ENCODE data around the gene CSK.

The CSK gene

GRCh38 chr15:74807282-74807681, 25.4 kb downstream of the CSK start:
- Histone ChIP-seq H3K36me3 (ENCODE audit: control insufficient read depth, insufficient read depth, low read length) (no peaks in the 10 kb centered on the region), H3K4me2 (ENCODE audit: low read length) (no peak overlapping the region), H3K9me3 (ENCODE audit: control insufficient read depth, low read length) (no peaks in the 10 kb centered on the region), H3K4me3 (ENCODE audit: low read depth, low read length) (no peak overlapping the region), H2AFZ (no peak overlapping the region), H3K79me2 (no peaks in the 10 kb centered on the region), H3K9ac (no peak overlapping the region), H3K27ac (no peak overlapping the region), H3K27me3 (ENCODE audit: control insufficient read depth, insufficient read depth, low read length) (no peaks in the 10 kb centered on the region), H3K4me1 (no peaks in the 10 kb centered on the region)
- TF ChIP-seq, protein P1, sequence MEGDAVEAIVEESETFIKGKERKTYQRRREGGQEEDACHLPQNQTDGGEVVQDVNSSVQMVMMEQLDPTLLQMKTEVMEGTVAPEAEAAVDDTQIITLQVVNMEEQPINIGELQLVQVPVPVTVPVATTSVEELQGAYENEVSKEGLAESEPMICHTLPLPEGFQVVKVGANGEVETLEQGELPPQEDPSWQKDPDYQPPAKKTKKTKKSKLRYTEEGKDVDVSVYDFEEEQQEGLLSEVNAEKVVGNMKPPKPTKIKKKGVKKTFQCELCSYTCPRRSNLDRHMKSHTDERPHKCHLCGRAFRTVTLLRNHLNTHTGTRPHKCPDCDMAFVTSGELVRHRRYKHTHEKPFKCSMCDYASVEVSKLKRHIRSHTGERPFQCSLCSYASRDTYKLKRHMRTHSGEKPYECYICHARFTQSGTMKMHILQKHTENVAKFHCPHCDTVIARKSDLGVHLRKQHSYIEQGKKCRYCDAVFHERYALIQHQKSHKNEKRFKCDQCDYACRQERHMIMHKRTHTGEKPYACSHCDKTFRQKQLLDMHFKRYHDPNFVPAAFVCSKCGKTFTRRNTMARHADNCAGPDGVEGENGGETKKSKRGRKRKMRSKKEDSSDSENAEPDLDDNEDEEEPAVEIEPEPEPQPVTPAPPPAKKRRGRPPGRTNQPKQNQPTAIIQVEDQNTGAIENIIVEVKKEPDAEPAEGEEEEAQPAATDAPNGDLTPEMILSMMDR (IDR thresholded peaks at IDR 0.05): no peak

GRCh38 chr15:74808078-74808839, 26.4 kb downstream of the CSK start:
- TF ChIP-seq, protein P1 (IDR thresholded peaks at IDR 0.05): no peak
- H3K4me2 ChIP-seq (ENCODE audit: low read length): no peak overlapping the region
- no peaks in the 10 kb centered on the region for H3K79me2 ChIP-seq
- H3K27me3 ChIP-seq (ENCODE audit: control insufficient read depth, insufficient read depth, low read length): no peaks in the 10 kb centered on the region
- H3K9me3 ChIP-seq (ENCODE audit: control insufficient read depth, low read length): no peaks in the 10 kb centered on the region
- H3K36me3 ChIP-seq (ENCODE audit: control insufficient read depth, insufficient read depth, low read length): no peaks in the 10 kb centered on the region
- H2AFZ ChIP-seq: no peak overlapping the region
- H3K4me1 ChIP-seq: no peaks in the 10 kb centered on the region
- H3K27ac ChIP-seq: no peak overlapping the region
- no peak overlapping the region for H3K4me3 ChIP-seq (ENCODE audit: low read depth, low read length)
- H3K9ac ChIP-seq: no peak overlapping the region

DNA sequence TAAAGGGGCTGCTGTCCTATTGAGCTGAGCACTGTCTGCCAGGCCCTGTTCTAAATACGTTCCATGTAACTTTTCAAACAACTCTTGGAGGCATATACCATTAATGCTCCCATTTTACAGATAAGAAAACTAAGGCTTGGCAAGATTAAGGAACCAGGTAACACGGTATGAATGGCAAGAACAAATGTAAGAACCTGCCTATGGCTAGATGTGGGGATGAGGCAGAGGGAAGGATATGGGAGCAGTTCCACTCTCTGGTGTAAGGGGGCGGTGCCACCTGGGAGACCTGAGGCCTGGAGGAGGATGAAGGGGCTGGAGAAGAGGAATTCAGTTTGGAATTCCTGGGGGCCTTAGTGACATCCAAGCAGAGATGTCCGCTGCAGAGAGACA, 27.0 kb downstream of the CSK start:
- Histone ChIP-seq H3K4me1 (no peaks in the 10 kb centered on the region), H3K36me3 (ENCODE audit: control insufficient read depth, insufficient read depth, low read length) (no peaks in the 10 kb centered on the region), H3K4me3 (ENCODE audit: low read depth, low read length) (no peak overlapping the region), H2AFZ (no peak overlapping the region), H3K9me3 (ENCODE audit: control insufficient read depth, low read length) (no peaks in the 10 kb centered on the region), H3K4me2 (ENCODE audit: low read length) (no peak overlapping the region), H3K9ac (no peak overlapping the region), H3K27me3 (ENCODE audit: control insufficient read depth, insufficient read depth, low read length) (no peaks in the 10 kb centered on the region), H3K27ac (no peak overlapping the region), H3K79me2 (no peaks in the 10 kb centered on the region)
- TF ChIP-seq, protein P1 (IDR thresholded peaks at IDR 0.05): no peak

- Histone ChIP-seq H3K9ac (no peak overlapping the region), H3K79me2 (no peaks in the 10 kb centered on the region), H3K4me1 (no peaks in the 10 kb centered on the region), H3K4me3 (ENCODE audit: low read depth, low read length) (no peak overlapping the region), H3K27me3 (ENCODE audit: control insufficient read depth, insufficient read depth, low read length) (no peaks in the 10 kb centered on the region), H3K36me3 (ENCODE audit: control insufficient read depth, insufficient read depth, low read length) (no peaks in the 10 kb centered on the region), H3K27ac (no peak overlapping the region), H3K4me2 (ENCODE audit: low read length) (no peak overlapping the region), H2AFZ (no peak overlapping the region), H3K9me3 (ENCODE audit: control insufficient read depth, low read length) (no peaks in the 10 kb centered on the region)
- TF ChIP-seq, protein P1 (IDR thresholded peaks at IDR 0.05): no peak
These were observed 27.4 kb downstream of the CSK start for GRCh38 chr15:74809242-74809641.

- Histone ChIP-seq H3K79me2 (no peaks in the 10 kb centered on the region), H3K4me2 (ENCODE audit: low read length) (no peak overlapping the region), H3K4me1 (no peaks in the 10 kb centered on the region), H3K36me3 (ENCODE audit: control insufficient read depth, insufficient read depth, low read length) (no peaks in the 10 kb centered on the region), H3K9ac (no peak overlapping the region), H3K4me3 (ENCODE audit: low read depth, low read length) (no peak overlapping the region), H3K27ac (no peak overlapping the region), H3K9me3 (ENCODE audit: control insufficient read depth, low read length) (no peaks in the 10 kb centered on the region), H2AFZ (no peak overlapping the region), H3K27me3 (ENCODE audit: control insufficient read depth, insufficient read depth, low read length) (no peaks in the 10 kb centered on the region)
- TF ChIP-seq, protein P1 (IDR thresholded peaks at IDR 0.05): no peak
These were observed 28.1 kb downstream of the CSK start for GRCh38 chr15:74809956-74810355.

All from parathyroid adenoma (tissue), 2 donors.